ENCODE measurements around the gene PALLD.

PALLD gene

DNA sequence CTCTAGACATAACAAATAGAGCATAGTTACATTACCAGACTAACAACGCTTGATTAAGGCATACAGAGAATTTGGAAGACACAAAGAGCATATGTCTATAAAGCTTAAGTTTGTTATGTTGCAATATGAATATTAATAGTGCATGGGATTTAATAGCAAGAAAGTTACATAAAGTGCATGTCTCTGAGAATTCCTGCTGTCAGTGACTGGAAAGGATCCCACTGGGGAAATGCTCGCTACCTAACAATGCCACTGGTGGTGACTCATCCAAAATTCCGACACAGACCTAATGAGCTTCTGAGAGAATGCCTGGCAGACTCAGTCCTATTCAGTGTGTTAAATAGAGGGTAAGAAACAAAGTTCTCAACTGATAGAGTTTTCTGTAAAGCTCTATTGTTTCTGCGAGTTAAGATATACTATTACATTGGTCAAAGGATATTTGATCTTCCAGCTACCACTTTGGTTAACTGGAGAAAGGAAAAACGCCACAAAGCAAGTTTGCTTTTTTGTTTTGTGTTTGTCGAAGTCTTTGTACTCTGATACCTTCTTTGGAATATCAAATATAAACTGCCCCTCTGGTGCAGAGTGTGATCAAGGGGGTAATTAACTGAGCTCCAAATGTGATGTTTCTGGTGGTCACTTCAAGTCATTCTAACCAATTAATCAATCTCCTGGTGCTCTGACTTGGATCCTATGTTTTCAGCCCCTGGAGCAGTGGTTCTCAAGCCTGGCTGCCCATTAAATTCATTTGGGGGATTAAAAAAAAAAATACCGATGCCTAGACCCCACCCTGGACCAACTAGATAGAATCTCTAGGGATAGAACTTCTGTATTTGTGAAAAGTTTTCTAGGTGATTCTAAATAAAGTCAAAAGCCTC is 107.9 kb downstream of the PALLD start:
- Histone ChIP-seq H3K4me3 (no peak overlapping the region), H3K27ac (no peak overlapping the region)
- TF ChIP-seq, protein P1, sequence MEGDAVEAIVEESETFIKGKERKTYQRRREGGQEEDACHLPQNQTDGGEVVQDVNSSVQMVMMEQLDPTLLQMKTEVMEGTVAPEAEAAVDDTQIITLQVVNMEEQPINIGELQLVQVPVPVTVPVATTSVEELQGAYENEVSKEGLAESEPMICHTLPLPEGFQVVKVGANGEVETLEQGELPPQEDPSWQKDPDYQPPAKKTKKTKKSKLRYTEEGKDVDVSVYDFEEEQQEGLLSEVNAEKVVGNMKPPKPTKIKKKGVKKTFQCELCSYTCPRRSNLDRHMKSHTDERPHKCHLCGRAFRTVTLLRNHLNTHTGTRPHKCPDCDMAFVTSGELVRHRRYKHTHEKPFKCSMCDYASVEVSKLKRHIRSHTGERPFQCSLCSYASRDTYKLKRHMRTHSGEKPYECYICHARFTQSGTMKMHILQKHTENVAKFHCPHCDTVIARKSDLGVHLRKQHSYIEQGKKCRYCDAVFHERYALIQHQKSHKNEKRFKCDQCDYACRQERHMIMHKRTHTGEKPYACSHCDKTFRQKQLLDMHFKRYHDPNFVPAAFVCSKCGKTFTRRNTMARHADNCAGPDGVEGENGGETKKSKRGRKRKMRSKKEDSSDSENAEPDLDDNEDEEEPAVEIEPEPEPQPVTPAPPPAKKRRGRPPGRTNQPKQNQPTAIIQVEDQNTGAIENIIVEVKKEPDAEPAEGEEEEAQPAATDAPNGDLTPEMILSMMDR (IDR thresholded peaks at IDR 0.05) = no peak
- no peak for DNase-seq (ENCODE audit: low spot score)

DNA sequence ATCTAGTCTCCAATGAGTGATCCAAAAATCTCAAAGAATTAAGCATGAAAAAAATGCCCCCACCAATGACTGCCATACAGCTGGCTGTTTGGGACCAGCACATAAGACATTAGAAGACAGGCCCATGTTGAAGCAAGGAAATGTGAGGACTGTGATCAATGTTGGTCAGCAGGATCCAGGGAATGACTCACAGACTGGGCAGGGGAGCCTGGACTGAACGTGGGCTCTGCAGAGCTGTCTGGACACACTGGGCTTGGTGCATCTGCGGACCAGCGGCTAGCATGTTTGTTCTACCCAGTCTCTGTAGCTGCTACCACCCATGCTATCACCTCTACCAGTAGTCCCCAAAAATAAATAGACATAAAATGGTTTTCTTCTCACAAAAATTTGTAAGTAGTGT is 108.6 kb downstream of the PALLD start:
- H3K4me3 ChIP-seq = no peak overlapping the region
- H3K27ac ChIP-seq = no peak overlapping the region
- DNase-seq (ENCODE audit: low spot score) = no peak
- TF ChIP-seq, protein P1 (IDR thresholded peaks at IDR 0.05) = no peak

DNA sequence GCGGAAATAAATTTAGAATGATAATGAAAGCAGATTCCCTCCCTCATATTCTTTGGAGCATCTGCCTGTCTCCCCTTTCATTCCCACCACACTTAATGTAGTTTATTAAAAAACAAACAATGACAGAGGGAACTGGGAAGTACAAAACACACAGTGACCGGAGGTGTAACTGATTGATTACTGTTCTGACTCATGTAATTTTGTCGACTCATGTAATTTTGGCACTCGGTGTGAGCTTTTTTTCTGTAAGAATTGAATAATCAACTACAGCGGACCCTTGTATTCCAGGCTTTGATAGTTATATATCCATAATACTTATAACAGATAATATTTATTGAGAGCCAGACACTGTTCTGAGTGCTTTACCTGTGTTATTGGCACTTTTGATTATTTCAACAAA is 110.4 kb downstream of the PALLD start:
- DNase-seq (ENCODE audit: low spot score) = no peak
- no peak overlapping the region for H3K4me3 ChIP-seq
- no peak overlapping the region for H3K27ac ChIP-seq
- TF ChIP-seq, protein P1 (IDR thresholded peaks at IDR 0.05) = no peak

DNA sequence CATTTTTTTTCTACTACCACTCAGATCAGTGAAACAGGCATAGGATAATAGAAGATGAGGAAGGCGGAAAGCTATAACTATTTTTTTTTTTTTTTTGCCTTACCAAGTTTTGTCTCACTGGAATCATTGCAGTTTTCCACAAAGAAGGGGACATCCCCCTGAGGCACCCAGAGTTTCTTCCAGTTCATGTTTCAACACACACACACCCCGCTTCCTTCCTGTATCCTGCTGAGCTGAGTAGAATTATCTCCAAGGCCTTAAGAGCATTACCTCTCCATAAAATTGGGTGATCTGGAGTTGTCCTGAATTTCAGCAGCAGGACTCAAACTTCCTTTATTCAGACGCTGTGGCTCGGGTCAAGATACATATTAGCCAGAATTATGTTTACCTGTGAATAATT is 111.9 kb downstream of the PALLD start:
- no peak for DNase-seq (ENCODE audit: low spot score)

DNA sequence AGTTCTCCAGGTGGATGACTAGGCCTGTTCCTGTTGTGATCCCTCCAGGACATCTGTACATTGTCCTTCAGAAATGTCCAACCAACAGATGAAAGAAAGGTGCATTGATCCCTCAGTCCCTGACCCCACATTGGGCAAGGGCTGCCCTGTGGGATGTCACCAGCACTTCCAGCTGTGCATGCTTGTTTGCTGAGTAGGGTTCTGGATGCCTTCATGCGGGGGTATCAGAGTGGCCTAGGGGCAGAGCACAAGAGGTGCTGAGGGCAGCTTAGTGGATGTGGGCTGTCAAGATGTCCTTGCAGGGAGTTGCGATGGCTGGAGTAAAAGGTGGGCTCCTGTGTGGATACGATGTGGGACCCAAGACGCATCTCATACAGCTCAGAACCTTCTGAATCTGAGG is 112.5 kb downstream of the PALLD start:
- no peak overlapping the region for H3K27ac ChIP-seq
- TF ChIP-seq, protein P1 (IDR thresholded peaks at IDR 0.05) = no peak
- DNase-seq (ENCODE audit: low spot score) = no peak

More for the DNA sequence above, 111.9 kb downstream of the PALLD start:
- Histone ChIP-seq H3K4me3 (no peak overlapping the region), H3K27ac (no peak overlapping the region)
- TF ChIP-seq, protein P1 (IDR thresholded peaks at IDR 0.05) = no peak

DNA sequence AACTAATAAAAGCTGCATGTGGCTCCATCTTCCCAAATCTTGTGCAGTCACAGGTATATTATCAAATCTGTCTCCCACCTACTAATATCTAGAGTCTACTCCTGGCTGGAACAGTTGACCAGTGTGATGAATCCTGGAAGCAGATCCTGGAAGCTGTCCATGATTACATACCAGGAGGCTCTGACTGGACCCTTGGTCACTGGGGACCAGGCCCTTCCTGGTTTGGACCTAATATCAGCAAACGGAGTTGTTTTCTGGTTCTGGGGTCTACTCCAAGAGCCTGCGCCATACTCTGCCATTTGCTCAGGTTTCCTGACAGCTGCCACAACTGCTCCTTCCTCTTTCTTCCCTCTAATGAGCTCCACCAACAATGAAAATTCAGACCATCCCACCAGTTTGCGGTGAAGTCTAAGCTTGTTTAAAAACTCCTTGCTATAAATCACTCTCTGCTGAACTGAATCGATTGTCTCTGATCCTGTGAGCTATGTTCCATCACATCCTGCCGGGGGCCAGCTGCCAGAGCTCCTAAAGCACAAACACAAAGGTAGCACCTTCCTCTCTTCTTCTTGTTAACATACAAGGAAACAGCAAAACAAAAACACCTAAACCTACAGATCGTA is 114.2 kb downstream of the PALLD start:
- TF ChIP-seq, protein P1 (IDR thresholded peaks at IDR 0.05) = no peak
- Histone ChIP-seq H3K4me3 (no peak overlapping the region), H3K27ac (no peak overlapping the region)
- DNase-seq (ENCODE audit: low spot score) = no peak

More for the DNA sequence above, 112.5 kb downstream of the PALLD start:
- no peak overlapping the region for H3K4me3 ChIP-seq

Data from coronary artery (tissue), 2 donors.